NCI-H1048 (cell line): ENCODE measurements around the gene NUP210.

Source experiments
- DNase-seq: peaks from one replicate; lab custom pipeline; 2025; lab: John Stamatoyannopoulos, UW

The NUP210 gene

GRCh38 chr3:13348661-13349396, 71.3 kb downstream of the NUP210 start:
- DNase-seq: no peak

- DNase-seq: no peak
Measured at GRCh38 chr3:13348100-13348499, 72.0 kb downstream of the NUP210 start.

- no peak for DNase-seq
Measured at GRCh38 chr3:13347390-13347950, 72.7 kb downstream of the NUP210 start.

GRCh38 chr3:13346481-13347389, 73.4 kb downstream of the NUP210 start:
- no peak for DNase-seq

- DNase-seq: no peak
Measured at GRCh38 chr3:13345772-13346171, 74.3 kb downstream of the NUP210 start.

- no peak for DNase-seq
Measured at GRCh38 chr3:13345284-13345683, 74.8 kb downstream of the NUP210 start.

- no peak for DNase-seq
Measured at GRCh38 chr3:13344663-13345062, 75.5 kb downstream of the NUP210 start.

GRCh38 chr3:13343601-13344000, 76.5 kb downstream of the NUP210 start:
- no peak for DNase-seq

GRCh38 chr3:13341229-13341905, 78.8 kb downstream of the NUP210 start:
- no peak for DNase-seq

GRCh38 chr3:13339833-13340232, 80.3 kb downstream of the NUP210 start:
- DNase-seq: no peak

GRCh38 chr3:13338996-13339395, 81.1 kb downstream of the NUP210 start:
- DNase-seq: no peak

- DNase-seq: no peak
Measured at GRCh38 chr3:13338231-13338630, 81.9 kb downstream of the NUP210 start.

- no peak for DNase-seq
Measured at GRCh38 chr3:13336592-13336991, 83.5 kb downstream of the NUP210 start.

- no peak for DNase-seq
Measured at GRCh38 chr3:13335503-13335902, 84.6 kb downstream of the NUP210 start.

- DNase-seq: no peak
Measured at GRCh38 chr3:13335059-13335458, 85.1 kb downstream of the NUP210 start.

GRCh38 chr3:13333236-13333897, 86.8 kb downstream of the NUP210 start:
- DNase-seq: no peak

GRCh38 chr3:13332740-13333139, 87.4 kb downstream of the NUP210 start:
- no peak for DNase-seq

GRCh38 chr3:13332158-13332557, 88.0 kb downstream of the NUP210 start:
- no peak for DNase-seq

GRCh38 chr3:13329746-13330145, 90.4 kb downstream of the NUP210 start:
- DNase-seq: no peak

- no peak for DNase-seq
Measured at GRCh38 chr3:13325892-13326443, 94.2 kb downstream of the NUP210 start.

- no peak for DNase-seq
Measured at GRCh38 chr3:13324835-13325501, 95.2 kb downstream of the NUP210 start.
